ENCODE data around the gene ADAMTS10. TPM values are rescaled to one million over a fixed set of nuclear protein-coding genes. Genes with fewer than 3 reads are reported as not detected.
"Not testable (repeated sequence)": the region's sequence is repeated elsewhere in the genome, so short reads cannot be mapped to it uniquely, and the experiment has no call there.

ADAMTS10 gene
- total RNA-seq, 1 donor from 2014 or later, result 5.8 TPM

GRCh38 chr19:8569066-8569771 lies 41.3 kb downstream of the ADAMTS10 start:
- Histone ChIP-seq H3F3A (ENCODE audit: low read depth) (no peaks in the 10 kb centered on the region), H3K79me2 (ENCODE audit: low read depth) (no peaks in the 10 kb centered on the region), H3K4me3 (no peak overlapping the region), H3K27me3 (no peaks in the 10 kb centered on the region), H3K27ac (no peak overlapping the region), H4K20me1 (ENCODE audit: low read depth) (no peaks in the 10 kb centered on the region), H3K36me3 (no peaks in the 10 kb centered on the region), H2AFZ (replicated peaks) (no peak overlapping the region), H3K4me2 (no peak overlapping the region), H3K4me1 (no peaks in the 10 kb centered on the region), H3K9me3 (ENCODE audit: low read depth) (no peaks in the 10 kb centered on the region), H3K9ac (no peak overlapping the region)
- Mint-ChIP-seq H3K27me3 (ENCODE audit: insufficient read depth, low read depth) (peaks cover 6% of the 10 kb centered on the region), H3K36me3 (no peaks in the 10 kb centered on the region), H3K4me1 (no peaks in the 10 kb centered on the region), H3K27ac (no peak overlapping the region), H3K9me3 (no peaks in the 10 kb centered on the region), H3K4me3 (no peak overlapping the region)
- TF ChIP-seq EZH2phosphoT487 (IDR thresholded peaks at IDR 0.05), result no peak
- TF ChIP-seq EZH2 (IDR thresholded peaks at IDR 0.05), result no peak
- no peak for TF ChIP-seq CTCF (IDR thresholded peaks at IDR 0.05)
- DNase-seq (ENCODE audit: low spot score), result no peak

GRCh38 chr19:8567522-8568172 lies 42.9 kb downstream of the ADAMTS10 start:
- H3K4me3 ChIP-seq, result no peak overlapping the region
- no peak overlapping the region for H3K27ac Mint-ChIP-seq
- no peak overlapping the region for H3K9ac ChIP-seq
- no peaks in the 10 kb centered on the region for H3K9me3 Mint-ChIP-seq
- H3K36me3 Mint-ChIP-seq, result no peaks in the 10 kb centered on the region
- H3K4me1 ChIP-seq, result no peaks in the 10 kb centered on the region
- TF ChIP-seq EZH2 (IDR thresholded peaks at IDR 0.05) (no peak), EZH2phosphoT487 (IDR thresholded peaks at IDR 0.05) (no peak), CTCF (IDR thresholded peaks at IDR 0.05) (no peak)
- H3K27ac ChIP-seq, result no peak overlapping the region
- H3K27me3 Mint-ChIP-seq (ENCODE audit: insufficient read depth, low read depth), result peaks cover 6% of the 10 kb centered on the region
- no peaks in the 10 kb centered on the region for H3K4me1 Mint-ChIP-seq
- H3F3A ChIP-seq (ENCODE audit: low read depth), result no peaks in the 10 kb centered on the region
- no peaks in the 10 kb centered on the region for H3K9me3 ChIP-seq (ENCODE audit: low read depth)
- no peak for DNase-seq (ENCODE audit: low spot score)
- no peaks in the 10 kb centered on the region for H3K79me2 ChIP-seq (ENCODE audit: low read depth)
- H4K20me1 ChIP-seq (ENCODE audit: low read depth), result no peaks in the 10 kb centered on the region
- no peaks in the 10 kb centered on the region for H3K27me3 ChIP-seq
- H3K4me3 Mint-ChIP-seq, result no peak overlapping the region
- H2AFZ ChIP-seq (replicated peaks), result no peak overlapping the region
- no peak overlapping the region for H3K4me2 ChIP-seq
- no peaks in the 10 kb centered on the region for H3K36me3 ChIP-seq

- H3K27ac ChIP-seq, result no peak overlapping the region
- Mint-ChIP-seq H3K27ac (no peak overlapping the region), H3K27me3 (ENCODE audit: insufficient read depth, low read depth) (peaks cover 6% of the 10 kb centered on the region), H3K9me3 (no peaks in the 10 kb centered on the region), H3K4me3 (no peak overlapping the region), H3K36me3 (no peaks in the 10 kb centered on the region), H3K4me1 (no peaks in the 10 kb centered on the region)
- no peaks in the 10 kb centered on the region for H4K20me1 ChIP-seq (ENCODE audit: low read depth)
- H3K79me2 ChIP-seq (ENCODE audit: low read depth), result no peaks in the 10 kb centered on the region
- no peak overlapping the region for H3K9ac ChIP-seq
- no peaks in the 10 kb centered on the region for H3K27me3 ChIP-seq
- H2AFZ ChIP-seq (replicated peaks), result no peak overlapping the region
- no peaks in the 10 kb centered on the region for H3K36me3 ChIP-seq
- no peaks in the 10 kb centered on the region for H3K9me3 ChIP-seq (ENCODE audit: low read depth)
- H3K4me1 ChIP-seq, result no peaks in the 10 kb centered on the region
- DNase-seq (ENCODE audit: low spot score), result no peak
- H3K4me3 ChIP-seq, result no peak overlapping the region
- TF ChIP-seq EZH2 (IDR thresholded peaks at IDR 0.05) (no peak), CTCF (IDR thresholded peaks at IDR 0.05) (no peak), EZH2phosphoT487 (IDR thresholded peaks at IDR 0.05) (no peak)
- no peaks in the 10 kb centered on the region for H3F3A ChIP-seq (ENCODE audit: low read depth)
- no peak overlapping the region for H3K4me2 ChIP-seq
These were observed 43.7 kb downstream of the ADAMTS10 start for GRCh38 chr19:8566855-8567254.

GRCh38 chr19:8564866-8565265 lies 45.6 kb downstream of the ADAMTS10 start:
- H3K27ac Mint-ChIP-seq; H3K27ac ChIP-seq; DNase-seq (ENCODE audit: low spot score): not testable (repeated sequence)

More at GRCh38 chr19:8564866-8565265, 45.6 kb downstream of the ADAMTS10 start:
- H3K36me3 Mint-ChIP-seq; H3K27me3 Mint-ChIP-seq (ENCODE audit: insufficient read depth, low read depth); H3K4me3 ChIP-seq; H3K36me3 ChIP-seq; H3K79me2 ChIP-seq (ENCODE audit: low read depth); H3F3A ChIP-seq (ENCODE audit: low read depth); H3K4me1 ChIP-seq; H3K4me1 Mint-ChIP-seq; H3K9ac ChIP-seq; H3K9me3 ChIP-seq (ENCODE audit: low read depth); H3K4me3 Mint-ChIP-seq; H2AFZ ChIP-seq (replicated peaks); H4K20me1 ChIP-seq (ENCODE audit: low read depth); H3K4me2 ChIP-seq; H3K9me3 Mint-ChIP-seq; H3K27me3 ChIP-seq: not testable (repeated sequence)
